Measurements from ENCODE around the gene UQCRC2.

UQCRC2 gene

GRCh38 chr16:21952793-21953540, at the start of gene UQCRC2 (continued):
- TF ChIP-seq ZSCAN18 (tag by site-specific recombination; IDR thresholded peaks at IDR 0.05) (0 out of 2 replicates have a peak, but pooled peaks have one; percentile 66), ZNF76 (tag by site-specific recombination; IDR thresholded peaks at IDR 0.05; ENCODE audit: borderline replicate concordance, low read depth) (peak; percentile 98), SCRT1 (tag by site-specific recombination; IDR thresholded peaks at IDR 0.05; ENCODE audit: borderline replicate concordance) (no peak), ZBTB44 (tag by site-specific recombination; IDR thresholded peaks at IDR 0.05) (peak; percentile 62), ZNF777 (tag by site-specific recombination; IDR thresholded peaks at IDR 0.05; ENCODE audit: borderline replicate concordance) (no peak), ZBTB10 (tag by site-specific recombination; IDR thresholded peaks at IDR 0.05) (no peak), ZNF311 (tag by site-specific recombination; IDR thresholded peaks at IDR 0.05; ENCODE audit: borderline replicate concordance) (no peak), ZNF639 (tag by site-specific recombination; IDR thresholded peaks at IDR 0.05) (peak; percentile 90), ZNF211 (tag by site-specific recombination; IDR thresholded peaks at IDR 0.05; ENCODE audit: low read depth) (no peak), OSR2 (tag by site-specific recombination; IDR thresholded peaks at IDR 0.05) (no peak), ZNF248 (tag by site-specific recombination; IDR thresholded peaks at IDR 0.05) (no peak), ZBTB1 (tag by site-specific recombination; IDR thresholded peaks at IDR 0.05) (no peak), ZNF302 (tag by site-specific recombination; IDR thresholded peaks at IDR 0.05; ENCODE audit: low read depth) (no peak), SALL2 (tag by site-specific recombination; IDR thresholded peaks at IDR 0.05; ENCODE audit: borderline replicate concordance) (no peak), ZNF221 (tag by site-specific recombination; IDR thresholded peaks at IDR 0.05; ENCODE audit: borderline replicate concordance) (no peak), ZNF214 (tag by site-specific recombination; IDR thresholded peaks at IDR 0.05; ENCODE audit: borderline replicate concordance) (no peak), KLF17 (tag by site-specific recombination; IDR thresholded peaks at IDR 0.05) (no peak; the same call in 1 of the 2 replicates), ZNF391 (tag by site-specific recombination; IDR thresholded peaks at IDR 0.05; ENCODE audit: borderline replicate concordance, low read depth) (peak; percentile 12; the same call in 1 of the 2 replicates), ZNF398 (tag by site-specific recombination; IDR thresholded peaks at IDR 0.05) (no peak), ZNF26 (tag by site-specific recombination; IDR thresholded peaks at IDR 0.05) (no peak), ZNF692 (tag by site-specific recombination; IDR thresholded peaks at IDR 0.05) (peak; percentile 98), PRDM1 (tag by site-specific recombination; IDR thresholded peaks at IDR 0.05) (peak; percentile 93), ZNF132 (tag by site-specific recombination; IDR thresholded peaks at IDR 0.05; ENCODE audit: borderline replicate concordance) (no peak), ZBTB21 (tag by site-specific recombination; IDR thresholded peaks at IDR 0.05) (peak; percentile 67), ZNF791 (tag by site-specific recombination; IDR thresholded peaks at IDR 0.05) (no peak)
